Measurements from ENCODE around the gene VGF.
A peak's percentile ranks its signal among the peaks of the same experiment; 100 is the strongest.
"Not testable (repeated sequence)": the region's sequence is repeated elsewhere in the genome, so short reads cannot be mapped to it uniquely, and the experiment has no call there.

VGF gene

DNA sequence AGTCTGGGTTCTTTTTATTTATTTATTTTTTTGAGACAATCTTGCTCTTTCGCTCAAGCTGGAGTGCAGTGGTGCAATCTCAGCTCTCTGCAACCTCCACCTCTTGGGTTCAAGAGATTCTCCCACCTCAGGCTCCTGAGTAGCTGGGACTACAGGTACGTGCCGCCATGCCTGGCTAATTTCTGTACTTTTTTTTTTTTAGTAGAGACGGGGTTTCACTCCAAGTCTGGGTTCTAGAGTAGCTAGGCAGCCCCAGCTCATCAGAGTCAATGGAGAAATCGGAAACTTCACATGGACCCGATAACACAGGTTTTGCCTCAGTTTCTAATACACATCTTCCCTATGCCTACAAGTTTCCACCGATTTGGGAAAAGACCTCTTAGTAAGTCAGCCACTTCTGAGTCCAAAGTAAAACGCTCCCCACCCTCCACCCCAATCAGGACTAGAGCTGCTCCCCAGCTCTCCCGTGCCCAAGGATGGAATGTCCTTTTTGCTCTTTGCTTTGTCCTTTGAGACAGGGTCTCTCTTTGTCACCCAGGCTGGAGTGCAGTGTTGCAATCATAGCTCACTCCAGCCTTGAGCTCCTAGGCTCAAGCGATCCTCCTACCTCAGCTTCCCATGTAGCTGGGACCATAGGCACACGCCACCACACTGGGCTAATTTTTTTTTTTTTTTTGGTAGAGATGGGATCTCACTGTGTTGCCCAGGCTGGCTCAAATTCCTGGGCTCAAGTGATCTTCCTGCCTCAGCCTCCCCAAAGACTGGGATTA lies 42.3 kb downstream of the VGF start:
- DNase-seq (ENCODE audit: low read depth, low spot score) = no peak
- in situ Hi-C loops (cut with HindIII; ENCODE audit: low sequenced_read_pairs) = no loop called here
- no peak overlapping the region for H3K4me3 ChIP-seq (ENCODE audit: low read depth, low read length)
- TF ChIP-seq, protein P1, sequence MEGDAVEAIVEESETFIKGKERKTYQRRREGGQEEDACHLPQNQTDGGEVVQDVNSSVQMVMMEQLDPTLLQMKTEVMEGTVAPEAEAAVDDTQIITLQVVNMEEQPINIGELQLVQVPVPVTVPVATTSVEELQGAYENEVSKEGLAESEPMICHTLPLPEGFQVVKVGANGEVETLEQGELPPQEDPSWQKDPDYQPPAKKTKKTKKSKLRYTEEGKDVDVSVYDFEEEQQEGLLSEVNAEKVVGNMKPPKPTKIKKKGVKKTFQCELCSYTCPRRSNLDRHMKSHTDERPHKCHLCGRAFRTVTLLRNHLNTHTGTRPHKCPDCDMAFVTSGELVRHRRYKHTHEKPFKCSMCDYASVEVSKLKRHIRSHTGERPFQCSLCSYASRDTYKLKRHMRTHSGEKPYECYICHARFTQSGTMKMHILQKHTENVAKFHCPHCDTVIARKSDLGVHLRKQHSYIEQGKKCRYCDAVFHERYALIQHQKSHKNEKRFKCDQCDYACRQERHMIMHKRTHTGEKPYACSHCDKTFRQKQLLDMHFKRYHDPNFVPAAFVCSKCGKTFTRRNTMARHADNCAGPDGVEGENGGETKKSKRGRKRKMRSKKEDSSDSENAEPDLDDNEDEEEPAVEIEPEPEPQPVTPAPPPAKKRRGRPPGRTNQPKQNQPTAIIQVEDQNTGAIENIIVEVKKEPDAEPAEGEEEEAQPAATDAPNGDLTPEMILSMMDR (IDR thresholded peaks at IDR 0.05; ENCODE audit: low read depth, low read length) = no peak

DNA sequence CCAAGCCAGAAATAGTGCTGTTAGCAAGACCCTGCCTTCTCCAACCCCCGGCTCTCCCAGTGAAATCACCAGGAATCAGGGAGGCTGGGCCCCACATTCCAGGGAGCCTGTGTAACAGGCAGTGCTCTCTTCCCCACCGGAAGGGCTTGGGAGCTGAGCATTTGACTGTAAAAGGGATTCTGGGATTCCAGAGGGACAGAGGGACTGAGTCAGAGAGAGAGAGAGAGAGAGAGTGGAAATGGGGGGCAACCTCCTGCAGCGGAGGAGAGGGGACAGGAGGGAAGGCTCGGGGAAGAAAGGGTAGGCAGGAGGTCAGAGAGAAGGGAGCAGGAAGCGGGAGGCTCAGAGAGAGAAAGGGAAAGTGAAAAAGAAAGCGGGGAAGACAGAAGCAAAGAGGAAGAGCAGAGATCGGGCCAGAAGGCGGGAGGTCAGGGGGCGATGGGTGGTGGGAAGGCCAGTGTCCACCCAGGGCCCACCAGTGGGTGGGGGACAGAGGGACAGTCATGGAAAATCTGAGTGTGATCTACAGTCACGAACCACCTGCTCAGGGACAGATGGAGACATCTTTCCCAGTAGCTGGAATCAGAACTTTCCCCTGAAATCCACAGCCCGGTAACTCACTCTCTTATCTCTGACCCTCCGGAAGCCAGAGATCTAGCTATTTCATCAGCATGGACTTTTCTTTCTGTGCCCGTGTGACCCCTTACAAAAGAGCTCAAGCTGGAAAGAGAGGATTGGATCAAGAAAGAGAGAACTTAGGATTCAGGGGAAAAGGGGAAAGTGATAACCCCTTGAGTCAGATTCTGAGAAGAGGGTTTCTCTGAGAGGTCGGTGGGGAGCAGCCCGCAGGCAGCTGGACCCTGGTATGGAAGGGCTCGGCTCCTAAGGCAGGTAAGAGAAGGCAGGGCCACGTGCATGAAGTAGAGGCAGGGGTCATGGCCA lies 43.1 kb downstream of the VGF start:
- TF ChIP-seq, protein P1 (IDR thresholded peaks at IDR 0.05; ENCODE audit: low read depth, low read length) = no peak
- DNase-seq (ENCODE audit: low read depth, low spot score) = peak; percentile 98
- in situ Hi-C loops (cut with HindIII; ENCODE audit: low sequenced_read_pairs) = no loop called here
- no peak overlapping the region for H3K4me3 ChIP-seq (ENCODE audit: low read depth, low read length)

DNA sequence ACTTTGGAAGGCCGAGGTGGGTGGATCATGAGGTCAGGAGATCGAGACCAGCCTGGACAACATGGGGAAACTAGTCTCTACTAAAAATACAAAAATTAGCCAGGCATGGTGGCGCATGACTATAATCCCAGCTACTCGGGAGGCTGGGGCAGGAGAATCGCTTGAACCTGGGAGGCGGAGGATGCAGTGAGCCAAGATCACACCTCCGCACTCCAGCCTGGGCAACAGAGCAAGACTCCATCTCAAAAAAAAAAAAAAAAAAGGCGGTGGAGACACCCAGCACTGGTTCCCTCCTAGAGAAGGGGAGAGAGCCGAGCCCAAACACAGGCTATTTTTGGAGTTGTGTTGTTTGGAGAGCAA lies 43.8 kb downstream of the VGF start:
- in situ Hi-C loops (cut with HindIII; ENCODE audit: low sequenced_read_pairs); H3K4me3 ChIP-seq (ENCODE audit: low read depth, low read length); DNase-seq (ENCODE audit: low read depth, low spot score): not testable (repeated sequence)

DNA sequence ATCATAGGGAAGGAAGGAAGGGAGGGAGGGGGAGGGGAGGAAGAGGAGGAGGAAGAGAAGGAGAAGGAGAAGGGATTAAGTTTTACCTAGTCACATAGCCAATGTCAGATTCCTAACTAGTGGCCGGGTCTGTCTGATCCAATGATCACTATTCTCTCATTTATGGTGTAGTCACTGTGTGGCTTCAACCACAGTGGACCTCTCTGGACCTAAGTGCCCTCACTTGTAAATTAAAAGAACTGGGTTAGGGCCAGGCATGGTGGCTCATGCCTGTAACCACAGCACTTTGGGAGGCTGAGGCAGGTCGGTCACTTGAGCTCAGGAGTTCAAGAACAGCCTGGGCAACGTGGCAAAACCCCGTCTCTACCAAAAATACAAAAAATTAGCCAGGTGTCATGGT lies 45.1 kb downstream of the VGF start:
- no peak overlapping the region for H3K4me3 ChIP-seq (ENCODE audit: low read depth, low read length)
- DNase-seq (ENCODE audit: low read depth, low spot score) = no peak
- TF ChIP-seq, protein P1 (IDR thresholded peaks at IDR 0.05; ENCODE audit: low read depth, low read length) = no peak
- in situ Hi-C loops (cut with HindIII; ENCODE audit: low sequenced_read_pairs) = no loop called here

DNA sequence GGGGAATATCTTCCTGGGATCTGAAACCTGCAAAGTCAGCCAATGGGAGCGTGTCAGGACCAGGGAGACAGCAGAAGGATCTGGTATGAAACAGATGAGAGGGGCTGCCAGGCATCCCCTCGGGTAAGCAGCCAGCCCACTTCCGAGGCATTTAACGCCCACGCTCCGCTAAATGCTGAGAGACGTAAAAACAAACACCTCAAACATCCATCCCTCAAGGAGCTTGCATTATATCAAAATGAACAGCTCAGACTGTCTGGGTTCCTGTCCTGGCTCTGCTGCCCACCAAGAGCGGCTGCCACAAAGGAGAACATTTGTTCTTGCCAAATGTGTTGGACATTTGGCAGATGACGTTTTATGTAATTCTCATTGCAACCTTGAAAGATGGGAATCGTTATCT lies 45.5 kb downstream of the VGF start:
- H3K4me3 ChIP-seq (ENCODE audit: low read depth, low read length) = no peak overlapping the region
- TF ChIP-seq, protein P1 (IDR thresholded peaks at IDR 0.05; ENCODE audit: low read depth, low read length) = no peak
- DNase-seq (ENCODE audit: low read depth, low spot score) = peak; percentile 67
- in situ Hi-C loops (cut with HindIII; ENCODE audit: low sequenced_read_pairs) = no loop called here

DNA sequence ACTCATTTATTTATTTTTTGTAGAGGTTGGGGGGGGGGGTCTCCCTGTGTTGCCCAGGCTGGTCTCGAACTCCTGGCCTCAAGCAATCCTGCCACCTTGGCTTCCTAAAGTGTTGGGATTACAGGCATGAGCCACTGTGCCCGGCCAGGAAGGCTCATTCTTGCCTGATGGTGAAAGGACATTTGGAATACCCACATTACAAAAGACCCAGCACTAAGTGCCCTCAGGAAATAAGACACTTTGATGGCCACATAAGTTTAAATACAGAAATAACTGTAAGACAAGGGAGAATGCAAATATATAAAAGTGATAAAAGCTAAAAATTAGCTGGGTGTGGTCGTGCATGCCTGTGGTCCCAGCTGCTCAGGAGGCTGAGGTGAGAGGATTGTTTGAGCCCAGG lies 46.5 kb downstream of the VGF start:
- in situ Hi-C loops (cut with HindIII; ENCODE audit: low sequenced_read_pairs) = no loop called here
- no peak overlapping the region for H3K4me3 ChIP-seq (ENCODE audit: low read depth, low read length)
- no peak for DNase-seq (ENCODE audit: low read depth, low spot score)

More for the DNA sequence above, 46.5 kb downstream of the VGF start:
- TF ChIP-seq, protein P1 (IDR thresholded peaks at IDR 0.05; ENCODE audit: low read depth, low read length) = no peak

Measured in astrocyte of the spinal cord (primary cell).